Heart left ventricle (tissue), 13 donors: Measurements from ENCODE around the gene LAIR2.

Source experiments
- CTCF ChIP-seq, 12 donors: fragments of 200-600 bp; sonication (generic) in 4 of 12; IDR thresholded peaks; one replicate each; pipeline versions ENCODE4 v1.5.0 to v1.8.0; 2018 to 2022; ENCODE audit warnings: antibody characterized with exemption in 12 of 12, mild to moderate bottlenecking in 5 of 12
- POLR2A ChIP-seq, 2 donors: fragments of 450-650 bp; IDR thresholded peaks; one replicate each; pipeline ENCODE4 v1.6.1; 2017; ENCODE audit warnings: antibody characterized with exemption in 2 of 2, mild to moderate bottlenecking in 2 of 2, moderate library complexity in 2 of 2
- donor health status: ischemic (EF 13 %, LVEDD 7.1; RV severe dilation, severe dysfunction).
- donor health status: DM: no; HTN: yes; CAD: no.
- donor health status: DM: no; HTN: no; CAD: no.
- donor health status: ischemic (EF 25% LVEDD 6.9; RV normal size, moderate dysfunction).
- donor health status: ischemic (EF 25% LVEDD 5.7; RV mildly dilated, moderate dysfunction).
- donor health status: ischemic (EF 35%, LVEDD 5.7; RV mildly dilated, moderate dysfunction).
- donor health status: nonischemic (EF 11% LVEDD 7.7; RV severe dilation, severe dysfunction).
- donor health status: DM: yes; HTN: yes; CAD: no.
- donor health status: PGD.
- donor health status: ischemic (EF 29% LVEDD 5.4; RV normal size, mild dysfunction).
- donor health status: nonischemic (EF 23%, LVEDD 6.1; RV moderate dilation, normal function).

DNA sequence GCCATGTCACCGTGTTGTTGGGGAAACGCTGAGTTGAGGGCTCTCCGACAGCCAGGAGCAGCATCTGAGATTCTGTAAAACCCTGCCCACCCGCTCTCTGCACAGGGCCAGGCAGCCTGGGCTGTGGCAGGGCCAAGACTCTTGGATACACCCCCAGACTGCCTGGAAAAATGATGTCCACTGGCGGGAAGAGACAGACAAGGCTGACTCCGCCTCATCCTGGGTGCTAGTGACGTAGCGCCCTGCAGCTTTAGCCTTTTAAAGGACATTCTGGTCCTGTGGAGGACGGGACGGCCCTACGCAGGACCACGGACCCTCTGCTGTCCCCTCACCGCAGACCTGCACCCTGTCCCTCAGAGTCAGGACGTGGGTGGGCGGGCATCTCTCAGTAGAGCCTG lies 50.3 kb downstream of the LAIR2 start:
- TF ChIP-seq CTCF (IDR thresholded peaks at IDR 0.05) (no peak), POLR2A (IDR thresholded peaks at IDR 0.05) (no peak)
